ENCODE data around the gene NMRK2. TPM values are rescaled to one million over a fixed set of nuclear protein-coding genes. Genes with fewer than 3 reads are reported as not detected.

NMRK2 gene
- total RNA-seq, 1 experiment from 2014 or later: not detected

DNA sequence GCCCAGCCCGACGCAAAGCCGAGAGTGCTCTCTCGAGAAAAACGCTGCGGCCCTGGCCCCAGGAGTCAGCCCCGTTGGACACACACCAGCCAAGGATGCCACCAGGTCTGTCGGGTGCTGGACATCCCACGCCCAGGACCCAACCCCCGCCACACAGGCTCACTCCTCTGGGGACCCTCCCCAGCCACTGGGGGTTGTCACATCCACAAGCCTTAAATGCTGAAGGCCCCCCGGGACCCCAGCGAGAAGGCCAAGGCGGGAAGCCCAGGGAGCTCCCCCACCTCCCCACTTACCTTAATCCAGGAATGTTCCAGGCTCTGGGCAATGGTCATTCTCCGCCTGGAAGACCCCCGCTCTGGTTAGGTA, 26.9 kb downstream of the NMRK2 start:
- Histone ChIP-seq H3K9me3 (ENCODE audit: control insufficient read depth in 1 of 2, insufficient read depth in 1 of 2, low read depth in 1 of 2, low read length in 2 of 2) (no peaks in the 10 kb centered on the region), H3K79me2 (ENCODE audit: insufficient read depth, low read length) (no peaks in the 10 kb centered on the region; the same call in 1 of the 2 replicates), H3K27me3 (ENCODE audit: insufficient read depth, low read length) (no peaks in the 10 kb centered on the region), H3K9me2 (ENCODE audit: insufficient read depth) (no peaks in the 10 kb centered on the region), H3K4me3 (replicated peaks in 1 of 2; ENCODE audit: low read depth in 1 of 2, low read length in 2 of 2) (no peak overlapping the region), H3K4me1 (ENCODE audit: control insufficient read depth in 1 of 2, insufficient read depth in 2 of 2, low read length in 2 of 2) (peaks cover 0 to 11% of the 10 kb centered on the region in 2 experiments; a peak in 1 of 4 replicates), H3K36me3 (ENCODE audit: control insufficient read depth in 1 of 2, insufficient read depth in 2 of 2, low read length in 2 of 2) (peaks cover 6 to 21% of the 10 kb centered on the region in 2 experiments; a peak in 3 of 4 replicates), H2AFZ (ENCODE audit: low read depth, low read length, poor library complexity, severe bottlenecking) (no peak overlapping the region), H3K9ac (ENCODE audit: low read length) (no peak overlapping the region), H3K4me2 (ENCODE audit: low read length) (no peak overlapping the region), H4K20me1 (ENCODE audit: insufficient read depth) (no peaks in the 10 kb centered on the region), H3K27ac (ENCODE audit: low read depth, low read length) (no peak overlapping the region)
- BruUV-seq (replicated peaks): no TSS peak
- RAD21 ChIA-PET (ENCODE audit: low non-redundant PET in 1 of 2, low total read pairs in 2 of 2, uncharacterized antibody in 2 of 2, unreplicated experiment in 2 of 2): no interaction called here
- no peak for ATAC-seq
- no peak for DNase-seq (ENCODE audit: low read depth, low spot score)
- CTCF ChIA-PET: no interaction called here
- intact Hi-C loops (cut with micrococcal nuclease): no loop called here
- no peak for TF ChIP-seq EZH2 (IDR thresholded peaks at IDR 0.05)
- TF ChIP-seq SRF (IDR thresholded peaks at IDR 0.05; ENCODE audit: low read depth): no peak
- no peak for TF ChIP-seq SP1 (IDR thresholded peaks at IDR 0.05; ENCODE audit: low read depth)
- TF ChIP-seq, protein P1, sequence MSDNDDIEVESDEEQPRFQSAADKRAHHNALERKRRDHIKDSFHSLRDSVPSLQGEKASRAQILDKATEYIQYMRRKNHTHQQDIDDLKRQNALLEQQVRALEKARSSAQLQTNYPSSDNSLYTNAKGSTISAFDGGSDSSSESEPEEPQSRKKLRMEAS (IDR thresholded peaks at IDR 0.05): no peak
- TF ChIP-seq JUND (IDR thresholded peaks at IDR 0.05): no peak
- no peak for TF ChIP-seq CBX3 (IDR thresholded peaks at IDR 0.05; ENCODE audit: low read depth)
- no peak for TF ChIP-seq EZH2phosphoT487 (IDR thresholded peaks at IDR 0.05; ENCODE audit: borderline replicate concordance)
- no peak for TF ChIP-seq ELF1 (IDR thresholded peaks at IDR 0.05; ENCODE audit: borderline replicate concordance, low read depth)
- TF ChIP-seq CEBPB (IDR thresholded peaks at IDR 0.05; ENCODE audit: low read depth): no peak
- no peak for TF ChIP-seq POLR2A (IDR thresholded peaks at IDR 0.05; ENCODE audit: borderline replicate concordance, extremely low read depth, insufficient read depth, insufficient read length)
- TF ChIP-seq, protein P2, sequence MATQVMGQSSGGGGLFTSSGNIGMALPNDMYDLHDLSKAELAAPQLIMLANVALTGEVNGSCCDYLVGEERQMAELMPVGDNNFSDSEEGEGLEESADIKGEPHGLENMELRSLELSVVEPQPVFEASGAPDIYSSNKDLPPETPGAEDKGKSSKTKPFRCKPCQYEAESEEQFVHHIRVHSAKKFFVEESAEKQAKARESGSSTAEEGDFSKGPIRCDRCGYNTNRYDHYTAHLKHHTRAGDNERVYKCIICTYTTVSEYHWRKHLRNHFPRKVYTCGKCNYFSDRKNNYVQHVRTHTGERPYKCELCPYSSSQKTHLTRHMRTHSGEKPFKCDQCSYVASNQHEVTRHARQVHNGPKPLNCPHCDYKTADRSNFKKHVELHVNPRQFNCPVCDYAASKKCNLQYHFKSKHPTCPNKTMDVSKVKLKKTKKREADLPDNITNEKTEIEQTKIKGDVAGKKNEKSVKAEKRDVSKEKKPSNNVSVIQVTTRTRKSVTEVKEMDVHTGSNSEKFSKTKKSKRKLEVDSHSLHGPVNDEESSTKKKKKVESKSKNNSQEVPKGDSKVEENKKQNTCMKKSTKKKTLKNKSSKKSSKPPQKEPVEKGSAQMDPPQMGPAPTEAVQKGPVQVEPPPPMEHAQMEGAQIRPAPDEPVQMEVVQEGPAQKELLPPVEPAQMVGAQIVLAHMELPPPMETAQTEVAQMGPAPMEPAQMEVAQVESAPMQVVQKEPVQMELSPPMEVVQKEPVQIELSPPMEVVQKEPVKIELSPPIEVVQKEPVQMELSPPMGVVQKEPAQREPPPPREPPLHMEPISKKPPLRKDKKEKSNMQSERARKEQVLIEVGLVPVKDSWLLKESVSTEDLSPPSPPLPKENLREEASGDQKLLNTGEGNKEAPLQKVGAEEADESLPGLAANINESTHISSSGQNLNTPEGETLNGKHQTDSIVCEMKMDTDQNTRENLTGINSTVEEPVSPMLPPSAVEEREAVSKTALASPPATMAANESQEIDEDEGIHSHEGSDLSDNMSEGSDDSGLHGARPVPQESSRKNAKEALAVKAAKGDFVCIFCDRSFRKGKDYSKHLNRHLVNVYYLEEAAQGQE (IDR thresholded peaks at IDR 0.05; ENCODE audit: low read depth): no peak
- no peak for TF ChIP-seq EGR1 (IDR thresholded peaks at IDR 0.05; ENCODE audit: low read depth)
- TF ChIP-seq ZNF274 (IDR thresholded peaks at IDR 0.05; ENCODE audit: low read depth, low read length): no peak
- no peak for TF ChIP-seq TCF7L2 (IDR thresholded peaks at IDR 0.05; ENCODE audit: borderline replicate concordance, extremely low read depth, insufficient read depth, insufficient read length)
- TF ChIP-seq ZFX (IDR thresholded peaks at IDR 0.05): no peak
- TF ChIP-seq RAD21 (IDR thresholded peaks at IDR 0.05; ENCODE audit: low read depth): no peak
- no peak for TF ChIP-seq POLR2AphosphoS5 (IDR thresholded peaks at IDR 0.05; ENCODE audit: low read depth, low read length)
- TF ChIP-seq YY1 (IDR thresholded peaks at IDR 0.05; ENCODE audit: extremely low read depth, insufficient replicate concordance, low read depth, low read length): no peak
- no peak for TF ChIP-seq SIN3A (IDR thresholded peaks at IDR 0.05; ENCODE audit: low read depth)
- POLR2A ChIA-PET: no interaction called here

All from HCT116 (cell line).